ENCODE results near the gene PAFAH1B1. TPM values are rescaled to one million over a fixed set of nuclear protein-coding genes. Genes with fewer than 3 reads are reported as not detected.
"Not testable (repeated sequence)": the region's sequence is repeated elsewhere in the genome, so short reads cannot be mapped to it uniquely, and the experiment has no call there.

PAFAH1B1 gene
- total and polyA plus RNA-seq, 2 donors (not counting 3 experiments of a cell fraction or from before 2014, with no cell fraction given): 46.5 to 158 TPM

DNA sequence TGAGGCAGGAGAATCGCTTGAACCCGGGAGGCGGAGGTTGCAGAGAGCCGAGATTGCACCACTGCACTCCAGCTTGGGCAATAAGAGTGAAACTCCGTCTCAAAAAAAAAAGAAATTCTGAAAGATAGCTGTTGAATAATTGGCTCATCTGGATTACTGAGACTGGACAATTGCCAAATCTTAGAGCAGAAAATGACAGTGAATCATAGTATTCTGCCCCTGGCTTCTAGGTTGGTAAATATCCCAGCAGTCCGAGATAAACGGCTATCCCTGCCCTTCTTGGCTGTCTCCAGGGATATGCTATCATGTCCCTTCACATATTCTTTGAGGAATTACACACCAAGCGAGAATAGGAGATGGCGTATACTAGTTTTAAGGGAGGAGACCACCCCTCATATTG lies 46.3 kb upstream of the PAFAH1B1 start:
- Histone ChIP-seq H3K9ac (replicated peaks; ENCODE audit: extremely low read depth, insufficient read depth, low read length) (no peak overlapping the region), H3K79me2 (ENCODE audit: control insufficient read depth, insufficient read depth, low read length) (no peaks in the 10 kb centered on the region), H3K27ac (ENCODE audit: insufficient read depth, low read depth, low read length) (no peak overlapping the region), H2AFZ (ENCODE audit: low read depth, low read length) (no peak overlapping the region), H3K4me3 (replicated peaks in 1 of 3; ENCODE audit: insufficient read depth in 1 of 3, low read depth in 1 of 3, low read length in 3 of 3) (no peak overlapping the region), H3K4me2 (ENCODE audit: insufficient read depth, low read length) (no peak overlapping the region), H3K4me1 (ENCODE audit: control insufficient read depth, extremely low read depth, insufficient read depth, low read length) (no peaks in the 10 kb centered on the region), H3K9me1 (replicated peaks; ENCODE audit: control insufficient read depth, extremely low read depth, insufficient read depth, low read length) (no peaks in the 10 kb centered on the region), H3K9me3 (replicated peaks; ENCODE audit: control insufficient read depth, insufficient read depth, low read length) (no peaks in the 10 kb centered on the region), H3K27me3 (ENCODE audit: control insufficient read depth in 2 of 2, insufficient read depth in 2 of 2, low read length in 2 of 2) (peaks cover 6 to 8% of the 10 kb centered on the region in 2 experiments), H4K20me1 (replicated peaks; ENCODE audit: control insufficient read depth, extremely low read depth, insufficient read depth, low read length) (no peaks in the 10 kb centered on the region), H3K36me3 (ENCODE audit: control insufficient read depth in 2 of 2, extremely low read depth in 1 of 2, insufficient read depth in 2 of 2, low read length in 2 of 2) (no peaks in the 10 kb centered on the region)
- dilution Hi-C loops (cut with MboI; ENCODE audit: extremely low pct_ligation_motif_present, low sequenced_read_pairs): no loop called here
- DNase-seq (ENCODE audit: low read depth, low spot score) (no peak), FAIRE-seq (no peak)
- ChIA-PET CTCF (no interaction called here), POLR2A (no interaction called here)
- BruUV-seq (replicated peaks): no TSS peak
- no peak for TF ChIP-seq POLR2A (IDR thresholded peaks at IDR 0.05; ENCODE audit: low read depth, low read length)
- TF ChIP-seq, protein P1, sequence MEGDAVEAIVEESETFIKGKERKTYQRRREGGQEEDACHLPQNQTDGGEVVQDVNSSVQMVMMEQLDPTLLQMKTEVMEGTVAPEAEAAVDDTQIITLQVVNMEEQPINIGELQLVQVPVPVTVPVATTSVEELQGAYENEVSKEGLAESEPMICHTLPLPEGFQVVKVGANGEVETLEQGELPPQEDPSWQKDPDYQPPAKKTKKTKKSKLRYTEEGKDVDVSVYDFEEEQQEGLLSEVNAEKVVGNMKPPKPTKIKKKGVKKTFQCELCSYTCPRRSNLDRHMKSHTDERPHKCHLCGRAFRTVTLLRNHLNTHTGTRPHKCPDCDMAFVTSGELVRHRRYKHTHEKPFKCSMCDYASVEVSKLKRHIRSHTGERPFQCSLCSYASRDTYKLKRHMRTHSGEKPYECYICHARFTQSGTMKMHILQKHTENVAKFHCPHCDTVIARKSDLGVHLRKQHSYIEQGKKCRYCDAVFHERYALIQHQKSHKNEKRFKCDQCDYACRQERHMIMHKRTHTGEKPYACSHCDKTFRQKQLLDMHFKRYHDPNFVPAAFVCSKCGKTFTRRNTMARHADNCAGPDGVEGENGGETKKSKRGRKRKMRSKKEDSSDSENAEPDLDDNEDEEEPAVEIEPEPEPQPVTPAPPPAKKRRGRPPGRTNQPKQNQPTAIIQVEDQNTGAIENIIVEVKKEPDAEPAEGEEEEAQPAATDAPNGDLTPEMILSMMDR (IDR thresholded peaks at IDR 0.05; ENCODE audit: extremely low read depth in 1 of 2, insufficient read depth in 1 of 2, low read depth in 1 of 2, low read length in 2 of 2): no peak
- TF ChIP-seq GATA2 (IDR thresholded peaks at IDR 0.05; ENCODE audit: insufficient read depth, insufficient read length, low read depth, low read length): no peak
- TF ChIP-seq FOS (IDR thresholded peaks at IDR 0.05; ENCODE audit: borderline replicate concordance, insufficient read depth, low read length): no peak
- TF ChIP-seq MYC (IDR thresholded peaks at IDR 0.05; ENCODE audit: low read depth, low read length): no peak
- TF ChIP-seq EZH2 (IDR thresholded peaks at IDR 0.05; ENCODE audit: borderline replicate concordance, low read depth, low read length, severe bottlenecking): no peak
- no peak for TF ChIP-seq JUN (IDR thresholded peaks at IDR 0.05; ENCODE audit: borderline replicate concordance, insufficient read depth, insufficient read length, low read depth)
- TF ChIP-seq POLR2AphosphoS5 (IDR thresholded peaks at IDR 0.05; ENCODE audit: insufficient read depth, low read depth, low read length): no peak
- no peak for TF ChIP-seq MAX (IDR thresholded peaks at IDR 0.05; ENCODE audit: insufficient read depth, insufficient read length)
- intact Hi-C loops (cut with micrococcal nuclease): no loop called here

DNA sequence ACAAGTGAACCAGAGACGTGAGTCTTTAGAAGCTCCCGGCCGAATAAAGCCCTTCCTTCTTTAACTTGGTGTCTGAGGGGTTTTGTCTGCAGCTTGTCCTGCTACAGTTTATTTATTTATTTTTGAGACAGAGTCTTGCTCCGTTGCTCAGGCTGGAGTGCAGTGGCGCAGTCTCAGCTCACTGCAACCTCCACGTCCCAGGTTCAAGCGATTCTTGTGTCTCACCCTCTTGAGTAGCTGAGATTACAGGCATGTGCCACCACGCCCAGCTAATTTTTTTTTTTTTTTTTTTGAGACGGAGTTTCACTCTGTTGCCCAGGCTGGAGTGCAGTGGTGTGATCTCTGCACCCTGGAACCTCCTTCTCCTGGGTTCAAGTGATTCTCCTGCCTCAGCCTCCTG lies 45.4 kb upstream of the PAFAH1B1 start:
- H3K27ac ChIP-seq (ENCODE audit: insufficient read depth, low read depth, low read length); dilution Hi-C loops (cut with MboI; ENCODE audit: extremely low pct_ligation_motif_present, low sequenced_read_pairs); H3K79me2 ChIP-seq (ENCODE audit: control insufficient read depth, insufficient read depth, low read length); H2AFZ ChIP-seq (ENCODE audit: low read depth, low read length); H3K36me3 ChIP-seq (ENCODE audit: control insufficient read depth in 2 of 2, extremely low read depth in 1 of 2, insufficient read depth in 2 of 2, low read length in 2 of 2); BruUV-seq (replicated peaks); H3K4me3 ChIP-seq (replicated peaks in 1 of 3; ENCODE audit: insufficient read depth in 1 of 3, low read depth in 1 of 3, low read length in 3 of 3); FAIRE-seq; H3K9ac ChIP-seq (replicated peaks; ENCODE audit: extremely low read depth, insufficient read depth, low read length); H3K9me1 ChIP-seq (replicated peaks; ENCODE audit: control insufficient read depth, extremely low read depth, insufficient read depth, low read length); H4K20me1 ChIP-seq (replicated peaks; ENCODE audit: control insufficient read depth, extremely low read depth, insufficient read depth, low read length); POLR2A ChIA-PET; CTCF ChIA-PET; H3K9me3 ChIP-seq (replicated peaks; ENCODE audit: control insufficient read depth, insufficient read depth, low read length); DNase-seq (ENCODE audit: low read depth, low spot score); H3K4me2 ChIP-seq (ENCODE audit: insufficient read depth, low read length); intact Hi-C loops (cut with micrococcal nuclease); H3K4me1 ChIP-seq (ENCODE audit: control insufficient read depth, extremely low read depth, insufficient read depth, low read length): not testable (repeated sequence)
- peaks cover 9 to 10% of the 10 kb centered on the region in 2 experiments for H3K27me3 ChIP-seq (ENCODE audit: control insufficient read depth in 2 of 2, insufficient read depth in 2 of 2, low read length in 2 of 2)
